ENCODE results near the gene ZFAND4.
"Not testable (repeated sequence)": the region's sequence is repeated elsewhere in the genome, so short reads cannot be mapped to it uniquely, and the experiment has no call there.

ZFAND4 gene

DNA sequence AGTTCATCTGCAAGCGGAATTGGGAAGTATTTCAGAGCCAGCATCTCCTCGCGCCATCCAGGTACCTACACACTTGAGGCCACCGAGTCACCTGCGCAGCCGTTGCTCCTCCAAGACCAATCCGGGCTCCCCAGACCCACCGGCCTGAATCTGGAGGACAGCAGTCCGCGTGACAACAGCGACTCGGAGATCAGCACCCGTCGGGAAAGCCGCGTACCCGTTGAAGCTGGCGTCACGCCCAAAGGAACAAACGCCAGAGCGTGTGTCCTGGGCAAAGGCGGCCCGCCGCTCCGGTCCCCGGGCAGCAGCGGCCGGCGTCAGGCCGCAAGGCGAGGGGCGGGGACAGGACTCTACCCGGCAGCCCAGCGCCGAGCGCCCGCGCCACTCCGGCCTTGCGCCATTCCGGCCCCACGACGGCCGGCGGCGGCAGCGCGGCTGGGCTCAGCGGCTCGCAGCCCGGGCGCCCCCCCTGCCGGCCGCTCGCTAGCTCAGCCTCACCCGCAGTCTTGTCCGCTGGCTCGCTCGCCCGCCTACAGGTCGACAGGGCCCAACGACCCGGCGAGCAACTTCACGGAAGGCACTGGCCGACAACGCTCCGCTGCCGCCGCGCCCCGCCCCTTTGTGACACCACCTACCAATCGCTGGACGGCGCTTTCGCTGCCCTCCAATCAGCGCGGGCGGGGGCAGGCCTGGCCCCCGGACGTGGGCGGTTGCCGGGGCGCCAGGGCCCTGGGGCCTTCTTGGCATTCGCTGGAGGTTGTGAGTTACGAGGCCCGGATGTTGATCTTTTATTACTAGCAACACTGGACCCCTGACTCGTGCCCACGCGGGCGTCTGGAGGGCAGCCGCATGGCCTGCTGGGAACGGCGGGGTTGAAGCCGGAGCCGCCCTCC is at the start of gene ZFAND4:
Gene ZFAND4 (minus strand): TSS at position 592 of the 893 bp plus-strand sequence. CDS start 9,047 bp downstream, outside the sequence.
- in situ Hi-C loops (cut with MboI; ENCODE audit: low sequenced_read_pairs), result no loop called here

DNA sequence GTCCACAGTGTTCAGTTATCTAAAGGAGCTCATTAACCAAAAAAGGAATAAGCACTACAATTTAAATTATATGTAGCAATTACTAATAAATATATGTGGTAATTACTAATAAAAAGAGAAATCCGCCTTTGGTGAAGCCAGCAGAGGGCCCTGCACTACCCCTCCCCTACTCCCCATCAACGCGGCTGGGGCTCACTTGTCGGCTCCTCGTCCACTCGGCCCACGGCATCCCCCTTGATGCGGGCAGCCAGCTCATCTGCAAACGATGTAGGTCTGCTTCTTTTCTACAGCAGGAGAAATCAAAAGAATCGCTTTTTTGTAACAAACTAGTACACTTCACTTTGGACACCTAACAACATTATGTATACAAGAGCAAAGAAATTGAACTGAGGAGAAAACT is 48.9 kb upstream of the ZFAND4 start:
- in situ Hi-C loops (cut with MboI; ENCODE audit: low sequenced_read_pairs), result not testable (repeated sequence)

DNA sequence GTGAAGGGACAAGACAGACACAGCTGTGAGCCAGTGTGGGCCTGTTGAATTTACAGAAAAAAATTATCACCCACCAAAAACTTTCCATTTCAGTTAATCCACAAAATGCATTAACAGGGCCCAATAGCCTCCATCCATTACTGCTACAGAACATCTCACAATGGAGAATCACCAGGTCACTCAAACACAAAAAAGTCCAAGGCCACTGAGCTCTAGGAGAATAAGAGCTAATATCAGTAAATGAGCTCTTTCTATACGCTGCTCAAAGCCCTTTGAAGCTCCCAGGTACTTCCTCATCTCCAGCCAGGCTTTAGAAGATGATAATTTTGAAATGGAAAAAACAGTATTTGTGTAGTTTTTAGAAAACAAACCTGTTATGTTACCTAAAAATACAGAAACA is 45.1 kb upstream of the ZFAND4 start:
- in situ Hi-C loops (cut with MboI; ENCODE audit: low sequenced_read_pairs), result not testable (repeated sequence)

DNA sequence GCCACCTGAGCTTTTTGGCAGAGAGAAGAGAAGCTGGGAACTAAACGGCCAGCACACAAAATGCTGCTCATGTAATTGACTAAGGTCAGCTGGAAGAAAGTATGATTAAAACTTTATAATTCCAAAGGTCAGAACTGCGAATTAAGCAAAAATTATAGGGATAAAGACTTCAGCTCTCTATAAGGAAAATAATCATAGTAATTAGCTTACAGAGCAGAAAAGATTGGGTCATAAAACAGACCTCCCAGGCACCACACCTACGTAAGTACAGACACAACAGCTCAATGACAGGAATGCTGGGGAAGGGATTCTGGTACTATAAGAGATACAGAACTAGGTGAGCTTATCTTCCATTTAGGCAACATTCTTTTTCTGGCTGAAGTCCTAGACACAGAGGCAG is 44.5 kb upstream of the ZFAND4 start:
- in situ Hi-C loops (cut with MboI; ENCODE audit: low sequenced_read_pairs), result not testable (repeated sequence)

DNA sequence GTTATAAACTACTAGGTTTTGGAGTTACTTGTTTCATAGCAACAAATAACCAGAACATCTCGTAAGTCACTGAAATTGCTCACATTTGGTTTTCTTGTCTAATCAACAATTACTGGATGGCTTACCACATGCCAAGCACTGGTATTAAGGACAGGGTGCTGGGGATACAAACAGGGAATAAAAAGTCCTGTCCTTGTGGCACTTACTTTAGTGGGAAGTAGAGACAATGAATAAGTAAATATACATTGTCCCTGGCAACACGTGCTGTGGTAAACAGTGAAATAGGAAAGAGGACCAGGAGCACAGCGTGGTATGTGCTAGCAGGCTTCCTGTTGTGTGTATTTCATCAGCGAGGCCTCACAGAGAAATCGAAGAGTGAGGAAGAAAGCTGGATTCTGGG is 38.7 kb upstream of the ZFAND4 start:
- in situ Hi-C loops (cut with MboI; ENCODE audit: low sequenced_read_pairs), result not testable (repeated sequence)

DNA sequence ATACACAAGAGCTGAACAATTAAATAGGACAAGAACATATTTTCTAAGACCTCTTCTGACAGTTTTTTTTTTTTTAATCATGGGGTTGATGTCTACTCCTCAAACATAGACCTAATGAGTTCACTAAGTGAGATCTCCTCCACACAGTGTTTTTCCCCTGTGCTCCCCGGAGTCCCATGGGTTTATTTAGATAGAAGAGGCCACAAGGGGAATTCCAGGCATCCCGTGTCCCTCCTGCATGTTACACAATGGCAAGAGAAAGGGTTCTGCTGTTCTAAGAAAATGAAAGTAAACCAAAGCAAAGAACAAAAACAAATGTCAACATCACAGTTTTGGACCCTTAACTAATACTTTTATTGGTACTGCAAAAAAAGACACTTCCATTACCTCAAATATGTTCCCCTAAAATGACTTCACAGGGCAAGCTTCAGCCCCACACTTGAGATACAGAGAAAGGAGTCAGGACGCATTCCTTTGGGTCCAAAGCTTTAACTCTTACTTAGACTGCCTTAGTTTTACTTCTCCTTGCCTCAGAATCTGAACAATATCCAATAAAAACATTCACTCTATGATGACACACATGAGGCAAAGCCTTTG is 37.7 kb upstream of the ZFAND4 start:
- in situ Hi-C loops (cut with MboI; ENCODE audit: low sequenced_read_pairs), result not testable (repeated sequence)

DNA sequence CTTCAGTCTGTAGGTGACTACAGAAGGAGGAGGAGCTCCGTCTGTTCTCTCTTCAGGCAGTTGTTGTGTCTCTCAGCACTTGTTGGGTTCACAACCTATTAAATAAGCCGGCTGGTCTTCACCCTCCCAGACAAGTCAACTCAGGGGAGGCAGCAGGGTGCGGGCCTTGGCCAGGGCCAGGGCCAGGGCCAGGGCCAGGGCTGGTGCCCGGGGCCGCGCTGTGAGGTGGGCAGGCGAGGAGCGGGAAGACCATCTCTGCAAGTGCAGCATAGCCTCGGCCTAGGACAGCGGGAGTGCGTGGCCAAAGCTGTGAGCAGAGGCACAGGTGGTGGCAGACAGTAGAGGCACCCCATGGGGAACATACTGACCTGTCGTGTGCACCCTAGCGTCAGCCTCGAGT is 5.9 kb upstream of the ZFAND4 start:
- in situ Hi-C loops (cut with MboI; ENCODE audit: low sequenced_read_pairs), result not testable (repeated sequence)

DNA sequence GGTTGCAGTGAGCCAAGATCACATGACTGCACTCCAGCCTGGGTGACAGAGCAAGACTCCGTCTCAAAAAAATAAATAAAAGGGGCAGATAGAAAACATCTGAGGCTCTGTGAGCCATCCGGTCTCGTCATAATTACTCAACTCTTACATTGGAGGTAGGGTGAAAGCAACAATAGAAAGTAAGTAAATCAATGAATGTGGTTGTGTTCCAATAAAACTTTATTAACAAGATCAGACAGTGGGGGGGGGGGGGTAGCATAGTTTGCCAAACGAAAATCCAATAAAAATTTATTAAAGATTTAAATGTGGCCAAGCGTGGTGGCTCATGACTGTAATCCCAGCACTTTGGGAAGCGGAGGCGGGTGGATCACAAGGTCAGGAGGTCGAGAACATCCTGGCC is 2.8 kb upstream of the ZFAND4 start:
- in situ Hi-C loops (cut with MboI; ENCODE audit: low sequenced_read_pairs), result no loop called here

DNA sequence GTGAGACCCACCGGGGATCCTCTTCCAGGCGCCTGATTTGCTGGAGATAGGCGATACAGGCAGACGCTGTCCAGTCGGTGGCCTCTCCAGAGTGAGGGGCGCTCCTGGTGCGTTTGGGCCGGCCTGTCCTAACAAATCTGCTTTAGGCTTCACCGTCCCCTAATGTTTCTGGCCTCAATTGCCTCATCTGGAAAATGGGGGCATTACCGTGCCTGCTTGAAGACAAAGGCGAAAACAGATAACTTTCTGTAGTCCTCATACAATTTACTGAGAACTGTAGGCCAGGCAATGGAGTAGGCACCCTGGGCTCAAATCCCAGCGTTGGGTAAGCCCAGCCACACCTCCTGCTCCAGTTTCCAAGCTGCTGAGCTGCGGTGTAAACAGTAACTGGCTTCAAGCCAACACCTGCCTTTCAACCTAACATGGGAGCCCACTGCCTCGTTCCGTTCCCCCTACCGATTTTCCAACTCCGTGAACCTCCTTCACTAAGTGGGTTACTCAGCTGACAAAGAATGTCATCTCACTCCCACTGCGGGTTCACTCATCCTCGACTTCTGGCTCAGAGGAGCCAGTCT is 589 bp upstream of the ZFAND4 start:
- in situ Hi-C loops (cut with MboI; ENCODE audit: low sequenced_read_pairs), result no loop called here

DNA sequence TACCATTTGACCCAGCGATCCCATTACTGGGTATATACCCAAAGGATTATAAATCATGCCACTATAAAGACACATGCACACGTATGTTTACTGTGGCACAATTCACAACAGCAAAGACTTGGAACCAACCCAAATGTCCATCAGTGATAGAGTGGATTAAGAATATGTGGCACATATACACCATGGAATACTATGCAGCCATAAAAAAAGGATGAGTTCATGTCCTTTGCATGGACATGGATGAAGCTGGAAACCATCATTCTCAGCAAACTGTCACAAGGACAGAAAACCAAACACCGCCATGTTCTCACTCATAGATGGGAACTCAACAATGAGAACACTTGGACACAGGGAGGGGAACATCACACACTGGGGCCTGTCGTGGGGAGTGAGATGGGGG is 1.3 kb downstream of the ZFAND4 start:
- in situ Hi-C loops (cut with MboI; ENCODE audit: low sequenced_read_pairs), result not testable (repeated sequence)

DNA sequence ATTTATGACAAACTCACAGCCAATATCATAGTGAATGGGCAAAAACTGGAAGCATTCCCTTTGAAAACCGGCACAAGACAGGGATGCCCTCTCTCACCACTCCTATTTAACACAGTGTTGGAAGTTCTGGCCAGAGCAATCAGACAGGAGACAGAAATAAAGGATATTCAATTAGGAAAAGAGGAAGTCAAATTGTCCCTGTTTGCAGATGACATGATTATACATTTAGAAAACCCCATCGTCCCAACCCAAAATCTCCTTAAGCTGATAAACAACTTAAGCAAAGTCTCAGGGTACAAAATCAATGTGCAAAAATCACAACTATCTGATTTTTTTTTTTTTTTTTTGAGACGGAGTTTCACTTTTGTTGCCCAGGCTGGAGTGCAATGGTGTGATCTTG is 2.7 kb downstream of the ZFAND4 start:
- in situ Hi-C loops (cut with MboI; ENCODE audit: low sequenced_read_pairs), result not testable (repeated sequence)

DNA sequence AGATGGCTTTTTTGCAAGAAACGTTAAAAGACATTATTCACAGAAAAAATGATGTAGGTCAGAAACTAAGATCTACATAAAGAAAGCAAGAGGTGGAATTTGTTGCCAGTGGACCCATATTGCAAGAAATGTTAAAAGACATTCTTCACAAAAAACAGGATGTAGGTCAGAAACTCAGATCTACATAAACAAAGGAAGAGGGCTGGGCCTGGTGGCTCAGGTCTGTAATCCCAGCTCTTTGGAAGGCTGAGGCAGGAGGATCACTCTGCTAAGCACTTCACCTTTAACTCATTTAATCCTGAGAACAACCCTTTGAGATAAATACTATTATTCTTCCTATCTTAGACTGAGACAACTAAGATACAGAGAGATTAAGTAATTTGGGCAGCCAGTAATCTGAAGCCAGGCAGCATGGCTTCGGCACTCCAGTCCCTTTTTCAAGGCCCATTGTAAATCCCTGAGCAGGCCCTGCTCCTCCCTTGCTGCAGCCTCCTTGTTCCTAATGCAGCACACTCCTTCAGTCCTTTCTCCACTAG is 11.6 kb downstream of the ZFAND4 start:
- in situ Hi-C loops (cut with MboI; ENCODE audit: low sequenced_read_pairs), result no loop called here

DNA sequence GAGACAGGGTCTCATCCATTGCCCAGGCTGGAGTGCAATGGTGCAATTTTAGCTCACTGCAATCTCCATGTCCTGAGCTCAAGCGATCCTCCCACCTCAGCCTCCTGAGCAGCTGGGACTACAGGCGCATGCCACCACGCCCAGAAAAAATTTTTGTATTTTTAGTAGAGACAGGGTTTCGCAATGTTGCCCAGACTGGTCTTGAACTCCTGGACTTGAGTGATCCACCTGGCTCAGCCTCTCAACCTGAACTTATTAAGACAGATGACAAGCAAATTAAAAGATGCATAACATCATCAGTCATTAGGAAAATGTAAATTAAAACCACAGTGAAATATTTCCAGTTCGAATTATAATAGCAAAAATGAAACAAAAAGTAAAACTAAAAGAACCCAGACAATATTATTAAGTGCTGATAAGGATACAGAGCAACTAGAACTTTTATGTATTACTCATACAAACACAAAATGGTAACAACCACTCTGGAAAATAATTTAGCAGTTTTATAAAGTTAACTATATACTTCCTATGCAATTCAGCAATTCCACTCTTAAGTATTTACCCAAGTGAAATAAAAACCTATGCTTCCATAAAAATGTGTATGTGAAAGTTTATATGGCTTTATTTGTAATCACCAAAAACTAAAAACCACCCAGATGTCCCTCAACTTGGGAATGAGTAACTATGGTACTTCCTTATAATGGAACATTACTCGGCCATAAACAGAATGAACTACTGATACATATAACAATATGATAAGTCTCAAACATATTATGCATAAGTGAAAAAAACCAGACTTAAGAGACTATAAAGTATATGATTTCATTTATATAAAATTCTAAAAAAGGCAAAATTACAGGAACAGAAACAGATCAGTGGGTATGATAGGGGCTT is 15.3 kb downstream of the ZFAND4 start:
- in situ Hi-C loops (cut with MboI; ENCODE audit: low sequenced_read_pairs), result no loop called here

DNA sequence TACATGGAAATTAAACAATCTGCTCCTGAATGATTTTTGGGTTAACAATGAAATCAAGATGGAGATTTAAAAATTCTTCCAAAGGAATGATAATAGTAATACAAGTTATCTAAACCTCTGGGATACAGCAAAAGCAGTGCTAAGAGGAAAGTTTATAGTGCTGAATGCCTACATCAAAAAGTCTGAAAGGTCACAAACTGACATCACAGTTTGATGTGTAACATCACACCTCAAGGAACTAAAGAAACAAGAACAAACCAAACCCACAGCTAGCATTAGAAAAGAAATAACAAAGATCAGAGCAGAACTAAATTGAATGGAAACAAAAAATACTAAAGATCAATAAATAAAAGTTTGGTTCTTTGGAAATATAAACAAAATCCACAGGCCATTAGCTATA is 17.4 kb downstream of the ZFAND4 start:
- in situ Hi-C loops (cut with MboI; ENCODE audit: low sequenced_read_pairs), result no loop called here

DNA sequence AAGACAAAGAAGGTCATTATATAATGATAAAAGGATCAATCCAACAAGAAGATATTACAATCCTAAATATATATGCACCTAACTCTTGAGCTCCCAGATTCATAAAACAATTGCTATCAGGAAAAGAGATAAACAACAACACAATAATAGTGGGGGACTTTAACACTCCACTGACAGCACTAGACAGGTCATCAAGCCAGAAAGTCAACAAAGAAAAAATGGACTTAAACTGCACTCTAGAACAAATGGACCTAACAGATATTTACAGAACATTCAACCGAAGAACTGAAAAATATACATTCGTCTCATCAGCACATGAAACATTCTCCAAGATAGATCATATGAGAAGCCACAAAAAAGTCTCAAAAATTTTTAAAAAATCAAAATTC is 17.8 kb downstream of the ZFAND4 start:
- in situ Hi-C loops (cut with MboI; ENCODE audit: low sequenced_read_pairs), result not testable (repeated sequence)

DNA sequence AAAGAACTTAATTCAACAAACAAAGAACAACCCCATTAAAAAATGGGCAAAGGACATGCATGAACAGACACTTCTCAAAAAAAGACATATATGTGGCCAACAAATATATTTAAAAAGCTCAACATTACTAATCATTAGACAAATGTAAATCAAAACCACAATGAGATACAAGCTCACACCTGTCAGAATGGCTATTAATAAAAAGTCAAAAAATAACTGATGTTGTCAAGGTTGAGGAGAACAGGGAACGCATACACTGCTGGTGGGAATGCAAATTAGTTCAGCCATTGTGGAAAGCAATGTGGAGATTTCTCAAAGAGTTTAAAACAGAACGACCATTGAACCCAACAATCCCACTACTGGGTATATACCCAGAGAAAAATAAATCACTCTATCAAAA is 19.1 kb downstream of the ZFAND4 start:
- in situ Hi-C loops (cut with MboI; ENCODE audit: low sequenced_read_pairs), result no loop called here

DNA sequence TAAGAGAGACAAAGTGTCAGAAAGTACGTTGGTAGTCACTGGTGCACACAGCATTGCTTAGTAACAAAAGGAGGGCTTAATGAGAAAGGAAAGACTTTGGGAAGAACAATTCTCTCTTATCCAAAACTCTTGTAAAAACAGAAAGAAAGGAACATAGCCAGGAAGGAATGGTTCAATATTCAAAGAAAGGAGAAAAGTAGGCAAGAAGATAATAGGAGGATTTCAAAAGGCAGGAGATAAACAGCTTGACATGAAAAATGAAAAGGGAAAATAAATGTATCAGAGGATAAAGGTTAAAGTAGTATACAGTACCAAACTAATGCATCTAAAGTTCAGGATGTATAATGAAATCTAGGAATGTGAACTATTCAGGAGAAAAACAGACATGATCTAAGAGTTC is 20.1 kb downstream of the ZFAND4 start:
- in situ Hi-C loops (cut with MboI; ENCODE audit: low sequenced_read_pairs), result no loop called here

DNA sequence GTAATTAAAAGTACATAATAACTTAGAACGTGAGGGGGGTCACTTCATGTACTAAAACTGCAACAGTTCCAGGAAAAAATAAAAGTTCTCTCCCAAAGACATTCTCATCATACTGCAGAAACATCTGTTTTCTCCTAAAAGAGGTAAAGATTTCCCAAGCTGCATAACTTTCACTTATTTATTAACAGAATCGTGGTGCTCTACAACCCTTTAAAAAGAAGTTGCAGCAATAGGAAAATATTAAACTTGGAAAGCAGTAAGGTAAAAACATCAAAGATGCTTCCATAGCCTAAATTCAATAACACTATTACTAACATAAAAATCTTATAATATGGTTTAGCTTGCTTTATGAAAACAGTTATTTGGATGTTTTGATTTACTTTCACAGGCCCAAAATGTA is 23.3 kb downstream of the ZFAND4 start:
- in situ Hi-C loops (cut with MboI; ENCODE audit: low sequenced_read_pairs), result no loop called here

DNA sequence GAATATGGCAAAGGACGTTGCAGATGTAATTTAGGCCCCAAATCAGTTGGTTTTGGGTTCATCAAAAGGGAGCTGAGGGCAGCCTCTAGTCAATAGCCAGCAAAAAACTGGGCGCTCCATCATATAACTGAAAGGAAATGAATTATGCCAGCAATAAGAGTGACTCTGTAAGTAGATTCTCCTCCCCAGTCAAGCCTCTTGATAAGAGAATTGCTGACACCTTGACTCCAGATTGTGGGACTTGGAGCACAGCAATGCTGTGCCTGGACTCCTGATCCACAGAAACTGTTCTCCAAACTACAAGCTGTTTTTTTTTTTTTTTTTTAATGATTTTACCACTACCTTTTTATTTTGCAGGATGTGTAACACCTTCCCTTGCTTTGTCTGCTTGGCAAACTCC is 25.5 kb downstream of the ZFAND4 start:
- in situ Hi-C loops (cut with MboI; ENCODE audit: low sequenced_read_pairs), result no loop called here

DNA sequence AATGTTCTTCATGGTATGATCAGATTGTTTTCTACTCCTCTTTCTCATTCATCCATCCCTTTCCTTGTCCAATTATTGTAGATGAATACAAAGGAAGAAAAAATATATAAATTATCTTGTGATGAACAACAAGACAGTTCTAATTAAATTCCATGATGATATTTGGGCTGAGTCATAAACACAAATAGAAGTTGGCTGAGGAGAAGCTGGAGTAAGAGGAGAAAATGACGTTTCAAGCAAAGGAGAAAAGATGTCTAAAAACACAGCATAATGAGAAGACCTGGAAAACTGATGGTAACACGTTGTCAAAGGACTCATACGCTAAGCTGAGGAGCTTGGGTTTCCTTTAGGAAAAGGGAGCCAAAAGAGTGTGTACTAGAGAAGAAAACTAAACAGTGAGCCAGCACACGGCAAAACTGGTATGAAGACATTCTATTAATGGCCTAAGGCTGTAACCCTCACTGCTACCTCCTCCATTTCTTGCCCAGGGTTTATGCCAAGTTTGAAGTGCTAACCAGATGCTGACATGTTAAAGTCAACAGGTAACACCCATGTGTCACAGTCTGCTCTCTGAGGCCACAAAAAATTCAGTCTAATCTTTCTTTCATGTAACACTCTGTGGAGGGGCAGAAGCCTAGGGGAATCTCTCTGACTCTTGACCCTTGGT is 26.1 kb downstream of the ZFAND4 start:
- in situ Hi-C loops (cut with MboI; ENCODE audit: low sequenced_read_pairs), result no loop called here

Measured in HL-60/S4 treated with retinoic acid at 250 ng/mL for 4 days and 3 days (cell line).